HUES48 (cell line): ENCODE data around the gene TNFRSF11A.
A peak's percentile ranks its signal among the peaks of the same experiment; 100 is the strongest.

Experiments
- H3K27ac ChIP-seq: one replicate; pipeline ENCODE4 v1.7.0; 2013; ENCODE audit warnings: low read depth, low read length, inconsistent platforms
- H3K27me3 ChIP-seq: 2 replicates; pipeline ENCODE4 v1.6.1; 2013; ENCODE audit warnings: mild to moderate bottlenecking, low read length; ENCODE audit not compliant: control insufficient read depth, insufficient read depth
- H3K36me3 ChIP-seq: 2 replicates; pipeline ENCODE4 v1.6.1; 2013; ENCODE audit warnings: low read length; ENCODE audit not compliant: control insufficient read depth, insufficient read depth
- H3K4me1 ChIP-seq: 2 replicates; pipeline ENCODE4 v1.6.1; 2013; ENCODE audit warnings: mild to moderate bottlenecking, low read length; ENCODE audit not compliant: control insufficient read depth, insufficient read depth
- H3K4me3 ChIP-seq: 2 replicates; pipeline ENCODE4 v1.5.1; 2013; ENCODE audit warnings: mild to moderate bottlenecking, low read depth, low read length
- H3K9ac ChIP-seq: 2 replicates; pipeline ENCODE4 v1.6.1; 2013; ENCODE audit warnings: mild to moderate bottlenecking, low read depth, low read length, moderate library complexity
- H3K9me3 ChIP-seq: 2 replicates; pipeline ENCODE4 v1.6.1; 2013; ENCODE audit warnings: low read length; ENCODE audit not compliant: control insufficient read depth, insufficient read depth

The TNFRSF11A gene

DNA sequence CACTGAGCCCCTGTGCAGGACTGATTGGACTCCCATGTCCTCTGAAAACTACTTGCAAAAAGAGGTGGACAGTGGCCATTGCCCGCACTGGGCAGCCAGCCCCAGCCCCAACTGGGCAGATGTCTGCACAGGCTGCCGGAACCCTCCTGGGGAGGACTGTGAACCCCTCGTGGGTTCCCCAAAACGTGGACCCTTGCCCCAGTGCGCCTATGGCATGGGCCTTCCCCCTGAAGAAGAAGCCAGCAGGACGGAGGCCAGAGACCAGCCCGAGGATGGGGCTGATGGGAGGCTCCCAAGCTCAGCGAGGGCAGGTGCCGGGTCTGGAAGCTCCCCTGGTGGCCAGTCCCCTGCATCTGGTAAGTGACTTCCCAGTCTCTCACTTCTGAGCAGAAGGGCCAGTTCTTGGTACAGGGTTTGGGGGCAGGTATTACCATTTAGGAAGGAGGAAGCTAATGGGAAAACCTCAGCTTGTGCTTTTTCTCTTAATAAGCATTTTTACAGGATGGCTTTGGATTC is 44.1 kb downstream of the TNFRSF11A start:
- Histone ChIP-seq H3K4me1 (peaks cover 14% of the 10 kb centered on the region), H3K9me3 (no peaks in the 10 kb centered on the region), H3K9ac (no peak overlapping the region), H3K27ac (no peak overlapping the region), H3K27me3 (no peaks in the 10 kb centered on the region), H3K4me3 (no peak overlapping the region), H3K36me3 (peaks cover 9% of the 10 kb centered on the region)

DNA sequence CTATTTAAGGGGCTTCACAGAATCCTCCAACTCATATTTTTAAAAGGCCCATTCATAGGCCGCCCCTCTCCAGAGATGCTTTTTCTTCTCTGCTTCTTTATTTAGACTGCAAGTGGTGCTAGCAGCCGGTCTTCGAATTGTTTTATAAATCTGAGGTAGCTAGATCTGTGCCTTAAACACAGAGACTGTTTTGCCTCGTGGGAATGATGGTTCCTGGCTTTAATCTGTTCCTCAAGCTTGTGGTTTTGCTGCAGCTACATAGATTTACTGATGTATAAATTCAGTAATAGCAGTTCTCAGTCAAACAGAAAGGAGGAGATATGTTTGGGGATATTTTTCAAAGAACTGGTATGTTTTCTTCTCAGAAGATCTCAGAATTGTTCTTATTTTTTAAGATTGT is 45.3 kb downstream of the TNFRSF11A start:
- Histone ChIP-seq H3K27me3 (no peaks in the 10 kb centered on the region), H3K9me3 (no peaks in the 10 kb centered on the region), H3K36me3 (peaks cover 9% of the 10 kb centered on the region), H3K9ac (no peak overlapping the region), H3K27ac (no peak overlapping the region), H3K4me1 (peaks cover 24% of the 10 kb centered on the region), H3K4me3 (no peak overlapping the region)

DNA sequence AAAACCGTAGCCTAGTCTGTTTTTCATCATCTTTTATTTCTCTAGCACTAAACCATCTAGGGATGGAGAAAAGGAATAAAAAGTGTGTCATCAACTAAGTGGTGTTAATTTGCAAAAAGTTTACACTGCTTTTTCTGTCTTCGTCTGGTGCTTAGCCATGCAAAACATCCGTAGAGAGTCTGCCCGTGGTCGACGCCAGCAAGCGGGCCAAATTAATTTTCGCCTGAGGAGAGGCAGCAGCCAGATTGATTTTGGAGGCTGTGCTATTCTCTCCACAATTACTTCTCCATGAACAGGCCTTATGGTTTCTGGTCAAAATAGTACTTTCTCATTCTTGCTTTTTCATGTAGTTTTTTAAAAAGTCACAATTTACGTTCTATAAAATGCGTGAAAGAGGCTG is 46.3 kb downstream of the TNFRSF11A start:
- Histone ChIP-seq H3K27ac (no peak overlapping the region), H3K9me3 (no peaks in the 10 kb centered on the region), H3K9ac (no peak overlapping the region), H3K4me3 (no peak overlapping the region), H3K4me1 (peaks cover 24% of the 10 kb centered on the region), H3K36me3 (peaks cover 9% of the 10 kb centered on the region), H3K27me3 (no peaks in the 10 kb centered on the region)

DNA sequence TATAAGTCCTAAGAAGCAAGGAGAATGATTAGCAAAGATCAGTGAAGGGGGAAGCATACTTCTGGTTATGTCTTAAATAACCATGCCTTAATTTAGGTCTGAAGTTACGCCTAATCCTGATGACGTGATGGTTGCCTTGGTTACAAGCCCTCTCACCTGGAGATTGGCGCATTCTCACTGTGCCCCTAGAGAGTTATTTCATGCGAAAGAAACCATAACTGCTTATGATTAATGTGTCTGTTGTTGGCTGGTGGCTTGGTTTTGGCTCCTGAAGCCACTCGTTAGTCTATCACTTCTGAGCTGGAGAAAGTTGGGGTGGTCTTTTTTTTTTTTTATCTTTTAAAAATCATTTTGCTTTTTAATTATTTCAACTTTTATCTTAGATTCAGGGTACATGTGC is 47.0 kb downstream of the TNFRSF11A start:
- Histone ChIP-seq H3K9ac (no peak overlapping the region), H3K27ac (no peak overlapping the region), H3K4me3 (no peak overlapping the region)

DNA sequence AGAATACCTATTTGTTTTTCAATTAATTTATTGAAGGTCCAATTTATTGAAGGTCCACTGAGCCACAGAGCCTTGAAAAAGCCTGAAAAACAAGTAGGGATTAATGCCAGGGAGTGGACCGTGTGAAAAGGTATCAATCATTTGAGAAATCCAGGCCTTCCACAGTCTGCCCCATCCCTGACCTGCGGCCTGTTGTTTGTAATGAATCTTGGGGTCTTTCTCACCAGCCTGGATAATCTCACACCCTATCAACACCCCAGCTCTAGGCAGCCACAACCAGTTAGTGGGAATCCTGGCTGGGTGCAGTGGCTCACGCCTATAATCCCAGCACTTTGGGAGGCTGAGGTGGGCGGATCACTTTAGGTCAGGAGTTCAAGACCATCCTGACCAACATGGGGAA is 47.8 kb downstream of the TNFRSF11A start:
- Histone ChIP-seq H3K4me1 (peaks cover 19% of the 10 kb centered on the region), H3K36me3 (peaks cover 5% of the 10 kb centered on the region), H3K9me3 (no peaks in the 10 kb centered on the region), H3K4me3 (no peak overlapping the region), H3K27ac (no peak overlapping the region), H3K9ac (no peak overlapping the region), H3K27me3 (no peaks in the 10 kb centered on the region)

More for the DNA sequence above, 47.0 kb downstream of the TNFRSF11A start:
- Histone ChIP-seq H3K9me3 (no peaks in the 10 kb centered on the region), H3K36me3 (peaks cover 8% of the 10 kb centered on the region), H3K27me3 (no peaks in the 10 kb centered on the region), H3K4me1 (peaks cover 22% of the 10 kb centered on the region)

DNA sequence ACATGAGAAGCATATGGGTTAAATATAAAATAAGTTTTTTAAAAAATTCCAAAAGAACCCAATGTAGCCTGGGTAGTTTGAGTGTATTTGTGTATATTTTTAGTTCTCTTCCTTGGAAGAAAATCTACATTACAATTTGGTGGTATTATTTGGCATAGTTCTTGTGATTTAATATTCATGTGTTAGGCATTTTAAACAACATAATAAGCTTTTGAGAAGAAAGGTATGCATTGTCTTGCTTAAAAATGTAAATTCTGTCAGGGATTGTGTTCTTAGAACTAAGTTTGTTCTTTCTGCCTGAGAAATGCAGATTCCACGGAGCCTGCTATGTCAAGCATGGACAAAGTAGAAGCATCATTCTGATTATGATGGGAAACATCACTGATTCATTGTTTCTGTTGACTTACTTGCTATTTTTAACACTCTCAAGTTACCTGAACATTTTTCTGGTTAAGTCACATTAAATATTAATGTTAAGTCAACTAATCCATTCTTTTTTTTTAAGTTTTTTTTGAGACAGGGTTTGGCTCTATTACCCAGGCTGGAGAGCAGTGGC is 49.4 kb downstream of the TNFRSF11A start:
- Histone ChIP-seq H3K4me1 (peaks cover 19% of the 10 kb centered on the region), H3K27me3 (no peaks in the 10 kb centered on the region), H3K9me3 (no peaks in the 10 kb centered on the region), H3K4me3 (no peak overlapping the region), H3K27ac (peak overlapping the region; percentile 49), H3K36me3 (no peaks in the 10 kb centered on the region; the same call in 1 of the 2 replicates), H3K9ac (no peak overlapping the region)

DNA sequence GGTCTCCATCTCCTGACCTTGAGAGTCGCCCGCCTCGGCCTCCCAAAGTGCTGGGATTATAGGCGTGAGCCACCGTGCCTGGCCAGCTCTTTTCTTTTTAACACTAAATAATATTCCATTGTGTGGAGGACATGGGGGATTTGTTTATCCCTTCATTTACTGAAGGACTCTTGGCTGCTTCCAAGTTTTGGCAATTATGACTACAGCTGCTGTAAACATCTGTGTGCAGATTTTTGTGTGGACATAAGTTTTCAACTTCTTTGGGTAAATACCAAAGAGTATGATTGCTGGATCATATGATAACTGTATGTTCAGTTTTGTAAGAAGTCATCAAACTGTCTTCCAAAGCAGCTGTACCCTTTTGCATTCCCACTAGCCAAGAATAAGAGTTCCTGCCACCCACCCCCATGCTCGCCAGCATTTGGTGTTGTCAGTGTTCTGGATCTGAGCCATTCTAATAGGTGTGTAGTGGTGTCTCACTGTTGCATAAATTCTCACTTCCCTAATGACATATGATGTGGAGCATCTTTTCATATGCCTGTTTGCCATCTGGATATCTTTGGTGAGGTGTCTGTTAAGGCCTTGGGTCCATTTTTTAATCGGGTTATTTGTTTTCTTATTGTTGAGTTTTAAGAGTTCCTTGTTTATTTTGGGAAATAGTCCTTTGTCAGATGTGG is 52.2 kb downstream of the TNFRSF11A start:
- Histone ChIP-seq H3K9ac (no peak overlapping the region), H3K4me3 (no peak overlapping the region), H3K27ac (no peak overlapping the region), H3K4me1 (peaks cover 19% of the 10 kb centered on the region), H3K36me3 (no peaks in the 10 kb centered on the region), H3K9me3 (no peaks in the 10 kb centered on the region), H3K27me3 (no peaks in the 10 kb centered on the region)

DNA sequence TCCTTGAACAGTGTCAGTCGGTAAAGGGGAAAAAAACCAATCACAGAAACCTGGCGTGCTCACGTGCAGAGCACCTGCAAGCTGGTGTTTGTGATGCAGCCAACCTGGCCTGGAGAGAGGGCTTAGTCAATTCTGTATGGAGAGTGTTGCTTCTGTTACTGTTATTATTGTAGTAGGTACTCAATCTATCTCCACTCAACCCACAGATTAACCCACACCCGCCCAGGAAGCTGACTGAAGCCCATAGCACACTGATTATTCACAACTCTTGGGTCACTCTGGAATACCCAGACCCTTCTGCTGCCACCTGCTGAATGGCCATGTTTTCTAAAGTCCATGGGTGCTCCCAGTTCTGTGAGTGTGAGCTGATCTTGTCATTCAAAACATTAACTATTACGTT is 53.9 kb downstream of the TNFRSF11A start:
- no peaks in the 10 kb centered on the region for H3K36me3 ChIP-seq
- peaks cover 11% of the 10 kb centered on the region for H3K4me1 ChIP-seq
- H3K27me3 ChIP-seq = no peaks in the 10 kb centered on the region
- no peak overlapping the region for H3K9ac ChIP-seq
- H3K9me3 ChIP-seq = no peaks in the 10 kb centered on the region
- H3K4me3 ChIP-seq = no peak overlapping the region
- H3K27ac ChIP-seq = no peak overlapping the region

DNA sequence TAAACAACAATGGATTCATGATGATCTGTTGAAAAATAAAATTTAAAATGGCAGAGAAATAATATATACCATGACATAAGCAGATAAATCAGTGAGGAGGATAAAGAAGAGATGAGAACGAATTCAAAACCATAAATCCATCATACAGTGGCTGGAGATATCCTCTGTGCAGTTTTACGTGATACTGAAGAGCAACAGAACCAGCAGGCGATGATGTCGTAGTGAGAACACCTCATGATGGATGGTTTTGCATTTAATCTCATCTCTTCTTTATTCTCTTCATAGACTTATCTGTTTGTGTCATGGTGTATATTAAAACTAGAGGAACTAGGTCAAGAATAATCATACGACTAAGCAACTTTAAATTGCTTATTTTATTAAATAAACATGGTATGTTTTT is 56.3 kb downstream of the TNFRSF11A start:
- Histone ChIP-seq H3K9ac (no peak overlapping the region), H3K27ac (no peak overlapping the region), H3K9me3 (no peaks in the 10 kb centered on the region), H3K27me3 (no peaks in the 10 kb centered on the region), H3K36me3 (no peaks in the 10 kb centered on the region), H3K4me1 (peaks cover 13% of the 10 kb centered on the region), H3K4me3 (no peak overlapping the region)

DNA sequence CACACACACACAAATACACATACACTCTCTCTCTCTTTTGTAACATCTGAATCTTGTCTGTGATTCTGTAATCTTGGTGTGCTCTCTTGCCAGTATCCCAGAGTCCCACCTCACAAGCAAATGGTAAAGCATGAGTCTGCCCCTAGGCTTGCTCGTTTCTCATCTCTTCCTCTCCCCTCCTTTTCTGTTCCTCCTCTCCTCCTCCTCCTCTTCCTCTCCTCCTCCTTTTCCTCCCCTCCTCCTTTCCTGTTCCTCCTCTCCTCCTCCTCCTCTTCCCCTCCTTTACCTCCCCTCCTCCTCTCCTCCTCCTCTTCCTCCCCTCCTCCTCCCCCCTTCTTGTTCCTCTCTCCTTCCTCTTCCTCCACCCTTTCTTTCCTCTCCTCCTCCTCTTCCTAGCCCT is 59.0 kb downstream of the TNFRSF11A start:
- H3K36me3 ChIP-seq = no peaks in the 10 kb centered on the region
- no peak overlapping the region; the same call in 1 of the 2 replicates for H3K4me3 ChIP-seq
- H3K9ac ChIP-seq = no peak overlapping the region
- no peaks in the 10 kb centered on the region for H3K27me3 ChIP-seq
- no peak overlapping the region for H3K27ac ChIP-seq
- H3K4me1 ChIP-seq = peaks cover 21% of the 10 kb centered on the region
- no peaks in the 10 kb centered on the region for H3K9me3 ChIP-seq

DNA sequence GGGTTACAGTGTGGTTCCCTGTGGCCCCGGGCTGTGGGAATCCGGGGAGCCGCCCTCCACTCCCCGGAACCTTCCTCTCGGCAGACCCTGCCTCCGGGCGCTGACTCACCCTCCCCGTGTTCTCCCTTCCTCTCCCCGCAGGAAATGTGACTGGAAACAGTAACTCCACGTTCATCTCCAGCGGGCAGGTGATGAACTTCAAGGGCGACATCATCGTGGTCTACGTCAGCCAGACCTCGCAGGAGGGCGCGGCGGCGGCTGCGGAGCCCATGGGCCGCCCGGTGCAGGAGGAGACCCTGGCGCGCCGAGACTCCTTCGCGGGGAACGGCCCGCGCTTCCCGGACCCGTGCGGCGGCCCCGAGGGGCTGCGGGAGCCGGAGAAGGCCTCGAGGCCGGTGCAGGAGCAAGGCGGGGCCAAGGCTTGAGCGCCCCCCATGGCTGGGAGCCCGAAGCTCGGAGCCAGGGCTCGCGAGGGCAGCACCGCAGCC is 59.5 kb downstream of the TNFRSF11A start:
- Histone ChIP-seq H3K27me3 (no peaks in the 10 kb centered on the region), H3K4me1 (peaks cover 21% of the 10 kb centered on the region), H3K9ac (no peak overlapping the region), H3K27ac (no peak overlapping the region), H3K36me3 (no peaks in the 10 kb centered on the region), H3K9me3 (no peaks in the 10 kb centered on the region), H3K4me3 (peak overlapping the region; percentile 43; the same call in 1 of the 2 replicates)
